ENCODE measurements around the gene GRID2. TPM values are rescaled to one million over a fixed set of nuclear protein-coding genes. Genes with fewer than 3 reads are reported as not detected.

The GRID2 gene
- polyA plus RNA-seq, 1 donor from 2014 or later, result 14.9 TPM

DNA sequence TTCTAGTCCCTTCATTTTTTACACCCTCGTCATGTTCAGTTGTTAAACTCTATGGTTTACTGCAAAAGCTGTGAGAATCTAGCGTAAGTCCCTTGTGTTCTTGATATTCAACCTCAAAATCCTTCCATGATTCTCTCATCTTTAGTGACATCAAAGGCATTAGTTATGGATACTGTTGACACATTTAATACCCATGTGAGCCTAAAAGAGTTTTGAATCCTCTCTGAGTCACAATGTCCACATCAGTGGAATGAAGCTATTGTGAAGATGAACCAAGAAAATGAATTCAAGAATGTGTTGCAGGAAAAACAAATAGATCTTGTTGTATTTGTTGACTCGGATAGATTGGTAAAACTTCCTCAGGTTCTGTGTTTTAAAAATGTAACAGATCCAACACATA is 1130.1 kb downstream of the GRID2 start:
- Histone ChIP-seq H3K27ac (ENCODE audit: low read length) (no peak overlapping the region), H2AFZ (ENCODE audit: low read depth, low read length) (no peak overlapping the region), H3K9me2 (ENCODE audit: insufficient read depth, low read length) (no peaks in the 10 kb centered on the region), H3K79me2 (replicated peaks; ENCODE audit: insufficient read depth, low read length) (no peaks in the 10 kb centered on the region), H3F3A (ENCODE audit: insufficient read depth, low read length, poor library complexity, severe bottlenecking) (no peaks in the 10 kb centered on the region), H3K9ac (ENCODE audit: low read length) (no peak overlapping the region), H3K4me2 (ENCODE audit: low read length) (no peak overlapping the region), H3K27me3 (ENCODE audit: insufficient read depth, low read depth, low read length) (no peaks in the 10 kb centered on the region), H4K20me1 (ENCODE audit: insufficient read depth) (no peaks in the 10 kb centered on the region), H3K9me3 (ENCODE audit: low read length) (no peaks in the 10 kb centered on the region), H3K4me3 (ENCODE audit: low read length) (no peak overlapping the region), H3K36me3 (ENCODE audit: insufficient read depth, low read length) (no peaks in the 10 kb centered on the region)
- TF ChIP-seq, protein P1, sequence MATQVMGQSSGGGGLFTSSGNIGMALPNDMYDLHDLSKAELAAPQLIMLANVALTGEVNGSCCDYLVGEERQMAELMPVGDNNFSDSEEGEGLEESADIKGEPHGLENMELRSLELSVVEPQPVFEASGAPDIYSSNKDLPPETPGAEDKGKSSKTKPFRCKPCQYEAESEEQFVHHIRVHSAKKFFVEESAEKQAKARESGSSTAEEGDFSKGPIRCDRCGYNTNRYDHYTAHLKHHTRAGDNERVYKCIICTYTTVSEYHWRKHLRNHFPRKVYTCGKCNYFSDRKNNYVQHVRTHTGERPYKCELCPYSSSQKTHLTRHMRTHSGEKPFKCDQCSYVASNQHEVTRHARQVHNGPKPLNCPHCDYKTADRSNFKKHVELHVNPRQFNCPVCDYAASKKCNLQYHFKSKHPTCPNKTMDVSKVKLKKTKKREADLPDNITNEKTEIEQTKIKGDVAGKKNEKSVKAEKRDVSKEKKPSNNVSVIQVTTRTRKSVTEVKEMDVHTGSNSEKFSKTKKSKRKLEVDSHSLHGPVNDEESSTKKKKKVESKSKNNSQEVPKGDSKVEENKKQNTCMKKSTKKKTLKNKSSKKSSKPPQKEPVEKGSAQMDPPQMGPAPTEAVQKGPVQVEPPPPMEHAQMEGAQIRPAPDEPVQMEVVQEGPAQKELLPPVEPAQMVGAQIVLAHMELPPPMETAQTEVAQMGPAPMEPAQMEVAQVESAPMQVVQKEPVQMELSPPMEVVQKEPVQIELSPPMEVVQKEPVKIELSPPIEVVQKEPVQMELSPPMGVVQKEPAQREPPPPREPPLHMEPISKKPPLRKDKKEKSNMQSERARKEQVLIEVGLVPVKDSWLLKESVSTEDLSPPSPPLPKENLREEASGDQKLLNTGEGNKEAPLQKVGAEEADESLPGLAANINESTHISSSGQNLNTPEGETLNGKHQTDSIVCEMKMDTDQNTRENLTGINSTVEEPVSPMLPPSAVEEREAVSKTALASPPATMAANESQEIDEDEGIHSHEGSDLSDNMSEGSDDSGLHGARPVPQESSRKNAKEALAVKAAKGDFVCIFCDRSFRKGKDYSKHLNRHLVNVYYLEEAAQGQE (IDR thresholded peaks at IDR 0.05; ENCODE audit: borderline replicate concordance), result no peak

DNA sequence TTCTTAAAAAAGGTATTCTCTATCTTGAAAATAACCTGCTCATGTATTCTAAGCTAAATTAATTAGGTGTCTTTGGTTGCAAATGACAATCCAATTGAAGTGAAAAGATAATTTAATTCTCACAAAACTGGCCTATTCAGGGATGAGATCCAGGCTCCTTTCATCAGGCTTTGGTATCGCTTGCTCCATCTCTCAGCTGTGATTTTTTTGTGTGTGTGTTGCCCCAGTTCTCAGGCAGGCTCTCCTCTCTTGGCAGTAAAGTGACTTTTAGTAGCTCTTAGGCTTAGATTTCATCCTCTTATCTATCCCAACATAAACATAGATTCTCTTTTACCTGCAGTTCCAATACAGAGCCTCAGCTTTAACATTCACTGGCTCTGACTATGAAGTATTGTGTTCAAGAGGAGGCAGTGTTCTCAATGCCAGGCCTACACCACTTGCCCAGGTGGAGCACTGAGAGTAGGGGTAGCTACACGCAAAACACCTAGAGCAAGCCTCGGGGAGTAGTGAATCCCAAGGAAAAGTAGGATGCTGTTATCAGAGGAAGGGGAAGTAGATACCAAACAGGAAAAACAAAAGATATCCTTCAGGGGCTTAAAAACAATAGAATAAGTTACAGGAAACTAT is 1132.3 kb downstream of the GRID2 start:
- Histone ChIP-seq H3K4me2 (ENCODE audit: low read length) (no peak overlapping the region), H3K79me2 (replicated peaks; ENCODE audit: insufficient read depth, low read length) (no peaks in the 10 kb centered on the region), H3K9me2 (ENCODE audit: insufficient read depth, low read length) (no peaks in the 10 kb centered on the region), H3K9me3 (ENCODE audit: low read length) (no peaks in the 10 kb centered on the region), H3K4me3 (ENCODE audit: low read length) (no peak overlapping the region), H4K20me1 (ENCODE audit: insufficient read depth) (no peaks in the 10 kb centered on the region), H2AFZ (ENCODE audit: low read depth, low read length) (no peak overlapping the region), H3K9ac (ENCODE audit: low read length) (no peak overlapping the region), H3F3A (ENCODE audit: insufficient read depth, low read length, poor library complexity, severe bottlenecking) (no peaks in the 10 kb centered on the region), H3K36me3 (ENCODE audit: insufficient read depth, low read length) (no peaks in the 10 kb centered on the region), H3K27me3 (ENCODE audit: insufficient read depth, low read depth, low read length) (no peaks in the 10 kb centered on the region), H3K27ac (ENCODE audit: low read length) (no peak overlapping the region)
- TF ChIP-seq, protein P1 (IDR thresholded peaks at IDR 0.05; ENCODE audit: borderline replicate concordance), result no peak
- TF ChIP-seq, protein P2, sequence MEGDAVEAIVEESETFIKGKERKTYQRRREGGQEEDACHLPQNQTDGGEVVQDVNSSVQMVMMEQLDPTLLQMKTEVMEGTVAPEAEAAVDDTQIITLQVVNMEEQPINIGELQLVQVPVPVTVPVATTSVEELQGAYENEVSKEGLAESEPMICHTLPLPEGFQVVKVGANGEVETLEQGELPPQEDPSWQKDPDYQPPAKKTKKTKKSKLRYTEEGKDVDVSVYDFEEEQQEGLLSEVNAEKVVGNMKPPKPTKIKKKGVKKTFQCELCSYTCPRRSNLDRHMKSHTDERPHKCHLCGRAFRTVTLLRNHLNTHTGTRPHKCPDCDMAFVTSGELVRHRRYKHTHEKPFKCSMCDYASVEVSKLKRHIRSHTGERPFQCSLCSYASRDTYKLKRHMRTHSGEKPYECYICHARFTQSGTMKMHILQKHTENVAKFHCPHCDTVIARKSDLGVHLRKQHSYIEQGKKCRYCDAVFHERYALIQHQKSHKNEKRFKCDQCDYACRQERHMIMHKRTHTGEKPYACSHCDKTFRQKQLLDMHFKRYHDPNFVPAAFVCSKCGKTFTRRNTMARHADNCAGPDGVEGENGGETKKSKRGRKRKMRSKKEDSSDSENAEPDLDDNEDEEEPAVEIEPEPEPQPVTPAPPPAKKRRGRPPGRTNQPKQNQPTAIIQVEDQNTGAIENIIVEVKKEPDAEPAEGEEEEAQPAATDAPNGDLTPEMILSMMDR (IDR thresholded peaks at IDR 0.05; ENCODE audit: poor library complexity, severe bottlenecking), result no peak
- TF ChIP-seq SMC3 (conservative IDR thresholded peaks at IDR 0.05; ENCODE audit: poor library complexity), result no peak
- no peak for TF ChIP-seq MXI1 (conservative IDR thresholded peaks at IDR 0.05; ENCODE audit: poor library complexity, severe bottlenecking)
- no peak for TF ChIP-seq POLR2AphosphoS5 (IDR thresholded peaks at IDR 0.05)
- TF ChIP-seq EP300 (conservative IDR thresholded peaks at IDR 0.05; ENCODE audit: poor library complexity, severe bottlenecking), result no peak
- TF ChIP-seq TAF1 (IDR thresholded peaks at IDR 0.05; ENCODE audit: low read depth), result no peak
- TF ChIP-seq RAD21 (conservative IDR thresholded peaks at IDR 0.05), result no peak
- no peak for TF ChIP-seq EZH2 (IDR thresholded peaks at IDR 0.05; ENCODE audit: borderline replicate concordance, insufficient read depth, low read length, poor library complexity, severe bottlenecking)

Measured in neural cell (in vitro differentiated cells).